ENCODE data around the gene ADAM30. TPM values are rescaled to one million over a fixed set of nuclear protein-coding genes. Genes with fewer than 3 reads are reported as not detected.

ADAM30 gene
- total RNA-seq, 1 donor from 2014 or later, result not detected

DNA sequence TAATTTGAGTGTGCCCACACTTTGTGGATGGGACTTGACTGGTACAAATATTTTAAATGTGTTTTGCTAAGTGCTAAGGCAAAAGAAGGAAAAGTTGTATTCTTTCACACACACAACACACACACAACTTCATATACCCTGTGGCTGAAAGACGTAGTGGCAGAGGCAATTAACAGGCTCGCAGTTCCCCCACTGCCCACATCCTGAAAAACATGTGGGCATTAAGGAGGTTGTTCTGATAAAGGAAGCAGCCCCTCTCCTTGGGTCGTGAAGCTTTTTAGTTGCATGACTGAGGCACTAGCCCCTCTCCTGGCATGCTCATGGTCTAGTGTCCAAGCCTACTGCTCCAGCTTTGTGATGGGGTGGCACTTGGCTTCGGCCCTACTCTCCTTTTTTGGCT lies 14.3 kb upstream of the ADAM30 start:
- H3K4me1 Mint-ChIP-seq (ENCODE audit: low read depth), result peaks cover 9% of the 10 kb centered on the region
- no peak overlapping the region for H3K4me3 Mint-ChIP-seq (ENCODE audit: unreplicated experiment)
- no peak overlapping the region for H3K27ac Mint-ChIP-seq (ENCODE audit: unreplicated experiment)
- peaks cover 5% of the 10 kb centered on the region for H3K9me3 Mint-ChIP-seq (ENCODE audit: low read depth)
- H3K36me3 Mint-ChIP-seq (ENCODE audit: low read depth), result peaks cover 38% of the 10 kb centered on the region
- no peak for DNase-seq (ENCODE audit: low spot score)
- TF ChIP-seq, protein P1, sequence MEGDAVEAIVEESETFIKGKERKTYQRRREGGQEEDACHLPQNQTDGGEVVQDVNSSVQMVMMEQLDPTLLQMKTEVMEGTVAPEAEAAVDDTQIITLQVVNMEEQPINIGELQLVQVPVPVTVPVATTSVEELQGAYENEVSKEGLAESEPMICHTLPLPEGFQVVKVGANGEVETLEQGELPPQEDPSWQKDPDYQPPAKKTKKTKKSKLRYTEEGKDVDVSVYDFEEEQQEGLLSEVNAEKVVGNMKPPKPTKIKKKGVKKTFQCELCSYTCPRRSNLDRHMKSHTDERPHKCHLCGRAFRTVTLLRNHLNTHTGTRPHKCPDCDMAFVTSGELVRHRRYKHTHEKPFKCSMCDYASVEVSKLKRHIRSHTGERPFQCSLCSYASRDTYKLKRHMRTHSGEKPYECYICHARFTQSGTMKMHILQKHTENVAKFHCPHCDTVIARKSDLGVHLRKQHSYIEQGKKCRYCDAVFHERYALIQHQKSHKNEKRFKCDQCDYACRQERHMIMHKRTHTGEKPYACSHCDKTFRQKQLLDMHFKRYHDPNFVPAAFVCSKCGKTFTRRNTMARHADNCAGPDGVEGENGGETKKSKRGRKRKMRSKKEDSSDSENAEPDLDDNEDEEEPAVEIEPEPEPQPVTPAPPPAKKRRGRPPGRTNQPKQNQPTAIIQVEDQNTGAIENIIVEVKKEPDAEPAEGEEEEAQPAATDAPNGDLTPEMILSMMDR (IDR thresholded peaks at IDR 0.05), result no peak
- no peaks in the 10 kb centered on the region for H3K27me3 Mint-ChIP-seq (ENCODE audit: low read depth)

DNA sequence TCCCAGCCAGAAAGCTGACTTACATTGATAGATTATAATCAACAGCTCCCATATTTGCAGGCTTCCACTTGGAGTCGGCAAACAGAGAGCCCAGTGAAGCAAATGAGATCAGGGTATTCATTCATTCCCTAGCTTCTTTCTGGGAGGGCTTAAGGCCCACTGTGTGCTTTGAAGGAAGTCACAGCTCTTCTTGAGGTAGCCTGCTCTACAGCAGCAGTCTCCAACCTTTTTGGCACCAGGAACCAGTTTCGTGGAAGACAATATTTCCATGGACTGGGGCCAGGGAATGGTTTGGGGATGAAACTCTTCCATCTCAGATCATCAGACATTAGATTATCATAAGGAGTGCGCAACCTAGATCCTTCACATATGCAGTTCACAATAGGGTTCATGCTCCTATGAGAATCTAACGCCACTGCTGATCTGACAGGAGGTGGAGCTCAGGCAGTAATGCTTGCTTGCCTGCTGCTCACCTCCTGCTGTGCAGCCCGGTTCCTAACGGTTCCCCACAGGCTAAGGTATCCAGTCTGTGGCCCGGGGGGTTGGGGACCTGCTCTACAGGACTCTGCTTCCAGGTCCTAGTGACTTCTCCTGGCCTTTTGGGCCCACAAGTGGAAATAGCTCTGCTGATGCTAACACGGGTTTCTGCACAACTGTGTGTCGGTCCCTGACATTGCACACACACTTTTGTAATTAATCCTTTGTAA lies 13.7 kb upstream of the ADAM30 start:
- Mint-ChIP-seq H3K36me3 (ENCODE audit: low read depth) (peaks cover 32% of the 10 kb centered on the region), H3K9me3 (ENCODE audit: low read depth) (peaks cover 11% of the 10 kb centered on the region), H3K27me3 (ENCODE audit: low read depth) (no peaks in the 10 kb centered on the region), H3K4me3 (ENCODE audit: unreplicated experiment) (no peak overlapping the region), H3K4me1 (ENCODE audit: low read depth) (peaks cover 9% of the 10 kb centered on the region), H3K27ac (ENCODE audit: unreplicated experiment) (no peak overlapping the region)
- no peak for DNase-seq (ENCODE audit: low spot score)
- TF ChIP-seq, protein P1 (IDR thresholded peaks at IDR 0.05), result no peak

DNA sequence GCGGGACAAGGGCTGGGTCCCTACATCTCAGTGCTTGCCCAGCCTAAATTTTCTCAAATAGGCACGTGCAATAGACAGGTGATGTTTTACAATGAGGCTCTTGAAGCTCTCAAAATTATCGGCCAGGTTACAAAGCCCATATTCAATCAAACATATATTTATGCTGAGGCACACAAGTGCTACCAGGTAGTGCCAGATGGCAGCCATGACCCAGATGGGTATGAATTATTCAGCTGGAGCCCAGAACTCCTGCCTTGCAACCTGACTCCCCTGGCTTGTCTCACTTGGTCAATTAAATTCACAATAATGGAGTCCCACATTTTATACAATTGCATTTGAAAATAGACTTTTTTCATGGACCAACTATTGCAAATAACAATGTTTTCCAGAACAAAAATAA lies 12.3 kb upstream of the ADAM30 start:
- Mint-ChIP-seq H3K36me3 (ENCODE audit: low read depth) (peaks cover 23% of the 10 kb centered on the region), H3K4me3 (ENCODE audit: unreplicated experiment) (no peak overlapping the region), H3K27ac (ENCODE audit: unreplicated experiment) (no peak overlapping the region), H3K9me3 (ENCODE audit: low read depth) (peaks cover 15% of the 10 kb centered on the region), H3K27me3 (ENCODE audit: low read depth) (no peaks in the 10 kb centered on the region), H3K4me1 (ENCODE audit: low read depth) (peaks cover 1% of the 10 kb centered on the region)
- TF ChIP-seq, protein P1 (IDR thresholded peaks at IDR 0.05), result no peak
- no peak for DNase-seq (ENCODE audit: low spot score)

DNA sequence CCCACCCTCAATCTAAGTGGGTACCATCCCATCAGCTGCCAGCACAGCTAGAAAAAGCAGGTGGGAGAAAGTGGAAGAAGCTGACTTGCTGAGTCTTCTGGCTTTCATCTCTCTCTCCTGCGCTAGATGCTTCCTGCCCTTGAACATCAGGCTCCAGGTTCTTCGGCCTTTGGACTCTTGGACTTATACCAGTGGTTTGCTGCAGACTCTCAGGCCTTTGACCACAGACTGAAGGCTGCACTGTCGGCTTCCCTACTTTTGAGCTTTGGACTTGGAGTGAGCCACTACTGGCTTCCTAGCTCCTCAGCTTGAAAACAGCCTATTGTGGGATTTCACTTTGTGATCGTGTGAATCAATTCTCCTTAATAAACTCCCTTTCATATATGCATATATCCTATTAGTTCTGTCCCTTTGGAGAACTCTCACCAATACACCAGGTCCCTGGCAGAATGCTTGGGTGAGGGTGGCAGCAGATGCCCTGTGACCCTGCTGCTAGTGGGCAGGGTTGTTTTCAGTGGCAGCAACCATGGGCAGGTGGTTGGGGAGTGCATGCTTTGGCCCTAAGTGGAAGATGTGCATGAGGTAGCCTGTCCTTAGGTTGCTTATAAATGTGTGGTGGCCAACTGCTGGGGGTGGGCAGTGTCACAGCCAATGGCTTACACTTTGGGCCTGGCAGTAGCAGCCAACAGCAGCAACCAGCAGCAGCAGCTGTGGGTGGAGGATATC lies 10.8 kb upstream of the ADAM30 start:
- TF ChIP-seq, protein P1 (IDR thresholded peaks at IDR 0.05), result no peak
- peaks cover 5% of the 10 kb centered on the region for H3K4me1 Mint-ChIP-seq (ENCODE audit: low read depth)
- H3K36me3 Mint-ChIP-seq (ENCODE audit: low read depth), result peaks cover 17% of the 10 kb centered on the region
- no peak for DNase-seq (ENCODE audit: low spot score)
- H3K27me3 Mint-ChIP-seq (ENCODE audit: low read depth), result no peaks in the 10 kb centered on the region
- H3K27ac Mint-ChIP-seq (ENCODE audit: unreplicated experiment), result peak overlapping the region; percentile 18
- no peak overlapping the region for H3K4me3 Mint-ChIP-seq (ENCODE audit: unreplicated experiment)
- H3K9me3 Mint-ChIP-seq (ENCODE audit: low read depth), result peaks cover 15% of the 10 kb centered on the region

DNA sequence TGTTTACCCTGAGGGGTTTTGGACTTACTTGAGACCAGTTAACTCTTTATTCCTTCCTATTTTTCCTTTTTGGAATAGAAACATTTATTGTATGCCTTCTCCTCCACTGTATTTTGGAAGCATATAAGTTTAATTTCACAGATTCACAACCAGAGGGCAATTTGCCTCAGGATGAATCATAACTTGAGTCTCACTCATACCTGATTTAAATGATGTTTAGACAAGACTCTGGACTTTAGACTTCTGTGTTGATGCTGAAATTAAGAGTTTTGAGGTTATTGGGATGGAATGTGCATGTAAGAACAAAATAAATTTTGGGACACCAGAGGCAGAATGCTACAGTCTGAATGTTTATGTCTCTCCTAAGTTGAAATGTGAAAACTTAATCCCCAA lies 7.1 kb upstream of the ADAM30 start:
- Mint-ChIP-seq H3K36me3 (ENCODE audit: low read depth) (peaks cover 11% of the 10 kb centered on the region), H3K4me3 (ENCODE audit: unreplicated experiment) (no peak overlapping the region), H3K27ac (ENCODE audit: unreplicated experiment) (no peak overlapping the region), H3K27me3 (ENCODE audit: low read depth) (no peaks in the 10 kb centered on the region), H3K9me3 (ENCODE audit: low read depth) (peaks cover 15% of the 10 kb centered on the region), H3K4me1 (ENCODE audit: low read depth) (peaks cover 5% of the 10 kb centered on the region)
- DNase-seq (ENCODE audit: low spot score), result no peak
- TF ChIP-seq, protein P1 (IDR thresholded peaks at IDR 0.05), result no peak
